Lower leg skin (tissue), 3 donors: Measurements from ENCODE around the gene SNX10.

Experiments used
- POLR2A ChIP-seq, 2 donors: fragments of 450-650 bp; IDR thresholded peaks; one replicate each; pipeline ENCODE4 v1.6.1; 2016 to 2017; ENCODE audit warnings: antibody characterized with exemption in 2 of 2, mild to moderate bottlenecking in 1 of 2, moderate library complexity in 1 of 2
- TF ChIP-seq, protein P1 (sequence below), 3 donors: fragments of 450-650 bp; IDR thresholded peaks; one replicate each; pipeline ENCODE4 v1.5.1; 2016; ENCODE audit warnings: antibody characterized with exemption in 3 of 3, mild to moderate bottlenecking in 3 of 3, moderate library complexity in 2 of 3

DNA sequence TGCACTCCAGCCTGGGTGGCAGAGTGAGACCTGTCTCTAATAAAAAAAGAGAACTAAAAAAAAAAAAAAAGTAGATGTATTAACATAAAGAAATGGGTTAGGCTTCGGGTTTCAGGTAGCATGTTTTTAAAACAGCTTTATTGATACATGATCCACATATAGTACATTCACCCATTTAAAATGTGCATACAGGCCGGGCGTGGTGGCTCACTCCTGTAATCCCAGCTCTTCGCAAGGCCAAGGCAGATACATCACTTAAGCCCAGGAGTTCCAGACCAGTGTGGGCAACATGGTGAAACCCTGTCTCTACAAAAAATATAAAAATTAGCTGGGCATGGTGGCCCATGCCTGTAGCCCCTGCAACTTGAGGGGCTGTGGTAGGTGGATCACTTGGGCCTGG is 39.5 kb downstream of the SNX10 start:
- TF ChIP-seq, protein P1, sequence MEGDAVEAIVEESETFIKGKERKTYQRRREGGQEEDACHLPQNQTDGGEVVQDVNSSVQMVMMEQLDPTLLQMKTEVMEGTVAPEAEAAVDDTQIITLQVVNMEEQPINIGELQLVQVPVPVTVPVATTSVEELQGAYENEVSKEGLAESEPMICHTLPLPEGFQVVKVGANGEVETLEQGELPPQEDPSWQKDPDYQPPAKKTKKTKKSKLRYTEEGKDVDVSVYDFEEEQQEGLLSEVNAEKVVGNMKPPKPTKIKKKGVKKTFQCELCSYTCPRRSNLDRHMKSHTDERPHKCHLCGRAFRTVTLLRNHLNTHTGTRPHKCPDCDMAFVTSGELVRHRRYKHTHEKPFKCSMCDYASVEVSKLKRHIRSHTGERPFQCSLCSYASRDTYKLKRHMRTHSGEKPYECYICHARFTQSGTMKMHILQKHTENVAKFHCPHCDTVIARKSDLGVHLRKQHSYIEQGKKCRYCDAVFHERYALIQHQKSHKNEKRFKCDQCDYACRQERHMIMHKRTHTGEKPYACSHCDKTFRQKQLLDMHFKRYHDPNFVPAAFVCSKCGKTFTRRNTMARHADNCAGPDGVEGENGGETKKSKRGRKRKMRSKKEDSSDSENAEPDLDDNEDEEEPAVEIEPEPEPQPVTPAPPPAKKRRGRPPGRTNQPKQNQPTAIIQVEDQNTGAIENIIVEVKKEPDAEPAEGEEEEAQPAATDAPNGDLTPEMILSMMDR (IDR thresholded peaks at IDR 0.05): no peak
- TF ChIP-seq POLR2A (IDR thresholded peaks at IDR 0.05): no peak
